NCI-H2171 treated with DMSO at 0.1 percent for 48 hours (cell line): ENCODE data around the gene MDM2.
"Not testable (repeated sequence)": the region's sequence is repeated elsewhere in the genome, so short reads cannot be mapped to it uniquely, and the experiment has no call there.

Experiments used
- DNase-seq: peaks from one replicate; lab custom pipeline; 2025; lab: John Stamatoyannopoulos, UW

MDM2 gene

GRCh38 chr12:68805592-68806120 is 2.3 kb upstream of the MDM2 start:
- no peak for DNase-seq

GRCh38 chr12:68806488-68807237 is 1.3 kb upstream of the MDM2 start:
- no peak for DNase-seq

GRCh38 chr12:68807274-68807575 is 752 bp upstream of the MDM2 start:
- not testable (repeated sequence) for DNase-seq

- peak; percentile 93 for DNase-seq
Observed at GRCh38 chr12:68808388-68809189, 612 bp downstream of the MDM2 start.

- no peak for DNase-seq
Observed at GRCh38 chr12:68809190-68810026, 1.4 kb downstream of the MDM2 start.

GRCh38 chr12:68810027-68810389 is 2.0 kb downstream of the MDM2 start:
- DNase-seq, result not testable (repeated sequence)

- not testable (repeated sequence) for DNase-seq
Observed at GRCh38 chr12:68811573-68811972, 3.6 kb downstream of the MDM2 start.

- DNase-seq, result no peak
Observed at GRCh38 chr12:68812553-68813241, 4.7 kb downstream of the MDM2 start.

- DNase-seq, result no peak
Observed at GRCh38 chr12:68813242-68813593, 5.2 kb downstream of the MDM2 start.

- DNase-seq, result no peak
Observed at GRCh38 chr12:68814490-68815231, 6.7 kb downstream of the MDM2 start.

- no peak for DNase-seq
Observed at GRCh38 chr12:68815232-68815927, 7.4 kb downstream of the MDM2 start.

- DNase-seq, result no peak
Observed at GRCh38 chr12:68815928-68816800, 8.2 kb downstream of the MDM2 start.

- not testable (repeated sequence) for DNase-seq
Observed at GRCh38 chr12:68819481-68819880, 11.5 kb downstream of the MDM2 start.

- no peak for DNase-seq
Observed at GRCh38 chr12:68821357-68822188, 13.6 kb downstream of the MDM2 start.

GRCh38 chr12:68823696-68824095 is 15.7 kb downstream of the MDM2 start:
- no peak for DNase-seq

- no peak for DNase-seq
Observed at GRCh38 chr12:68824131-68824530, 16.2 kb downstream of the MDM2 start.

GRCh38 chr12:68824597-68825250 is 16.7 kb downstream of the MDM2 start:
- DNase-seq, result no peak

GRCh38 chr12:68825569-68826217 is 17.7 kb downstream of the MDM2 start:
- no peak for DNase-seq
